Measurements from ENCODE around the gene MAGEB17.

- TF ChIP-seq, protein P1, sequence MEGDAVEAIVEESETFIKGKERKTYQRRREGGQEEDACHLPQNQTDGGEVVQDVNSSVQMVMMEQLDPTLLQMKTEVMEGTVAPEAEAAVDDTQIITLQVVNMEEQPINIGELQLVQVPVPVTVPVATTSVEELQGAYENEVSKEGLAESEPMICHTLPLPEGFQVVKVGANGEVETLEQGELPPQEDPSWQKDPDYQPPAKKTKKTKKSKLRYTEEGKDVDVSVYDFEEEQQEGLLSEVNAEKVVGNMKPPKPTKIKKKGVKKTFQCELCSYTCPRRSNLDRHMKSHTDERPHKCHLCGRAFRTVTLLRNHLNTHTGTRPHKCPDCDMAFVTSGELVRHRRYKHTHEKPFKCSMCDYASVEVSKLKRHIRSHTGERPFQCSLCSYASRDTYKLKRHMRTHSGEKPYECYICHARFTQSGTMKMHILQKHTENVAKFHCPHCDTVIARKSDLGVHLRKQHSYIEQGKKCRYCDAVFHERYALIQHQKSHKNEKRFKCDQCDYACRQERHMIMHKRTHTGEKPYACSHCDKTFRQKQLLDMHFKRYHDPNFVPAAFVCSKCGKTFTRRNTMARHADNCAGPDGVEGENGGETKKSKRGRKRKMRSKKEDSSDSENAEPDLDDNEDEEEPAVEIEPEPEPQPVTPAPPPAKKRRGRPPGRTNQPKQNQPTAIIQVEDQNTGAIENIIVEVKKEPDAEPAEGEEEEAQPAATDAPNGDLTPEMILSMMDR (IDR thresholded peaks at IDR 0.05; ENCODE audit: borderline replicate concordance, extremely low read depth, low read length, poor library complexity, severe bottlenecking) = no peak
- no peak for TF ChIP-seq EZH2 (IDR thresholded peaks at IDR 0.05; ENCODE audit: borderline replicate concordance, low read depth, low read length, severe bottlenecking)
Measured at GRCh38 chrX:16145656-16146055, 21.6 kb upstream of the MAGEB17 start.
